Measurements from ENCODE around the gene NRP1.

NRP1 gene

GRCh38 chr10:33293531-33294170, 40.8 kb downstream of the NRP1 start:
- H3K27ac Mint-ChIP-seq: no peak overlapping the region
- no peaks in the 10 kb centered on the region for H3K27me3 Mint-ChIP-seq
- ATAC-seq: no peak
- no peaks in the 10 kb centered on the region for H3K9me3 Mint-ChIP-seq
- no peaks in the 10 kb centered on the region for H3K4me1 Mint-ChIP-seq
- no peak for DNase-seq
- no peak overlapping the region for H3K4me3 Mint-ChIP-seq

- Mint-ChIP-seq H3K9me3 (no peaks in the 10 kb centered on the region), H3K4me3 (no peak overlapping the region), H3K27ac (no peak overlapping the region), H3K4me1 (no peaks in the 10 kb centered on the region), H3K27me3 (no peaks in the 10 kb centered on the region)
- DNase-seq (no peak), ATAC-seq (no peak)
These were observed 41.4 kb downstream of the NRP1 start for GRCh38 chr10:33293076-33293475.

DNA sequence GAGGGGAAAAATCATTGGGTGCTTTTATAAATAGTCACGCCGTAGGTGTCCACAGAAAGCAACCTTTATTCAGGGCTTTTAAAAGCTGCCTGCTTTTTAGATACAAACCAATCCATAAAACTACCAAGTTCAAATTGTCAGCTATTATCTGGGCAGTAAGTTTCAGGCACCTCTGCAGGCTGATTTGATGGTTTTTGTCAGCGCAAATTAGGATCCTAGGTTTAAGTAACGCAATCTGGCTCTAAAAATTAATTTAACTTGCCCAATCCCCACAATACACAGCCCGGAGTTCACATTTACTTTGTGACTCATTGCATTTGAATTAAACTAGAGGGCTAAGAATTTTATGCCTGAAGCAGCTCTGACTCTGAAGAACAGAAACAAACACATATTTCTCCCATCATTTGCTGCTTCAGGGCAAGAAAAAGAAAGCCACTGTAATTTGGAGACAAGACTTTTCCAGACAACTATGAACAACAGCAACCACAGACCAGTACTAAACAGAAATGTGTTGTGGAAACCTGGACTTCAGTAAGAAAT, 43.3 kb downstream of the NRP1 start:
- Mint-ChIP-seq H3K27me3 (no peaks in the 10 kb centered on the region), H3K4me3 (no peak overlapping the region), H3K27ac (no peak overlapping the region), H3K4me1 (no peaks in the 10 kb centered on the region), H3K9me3 (no peaks in the 10 kb centered on the region)
- ATAC-seq: no peak
- no peak for DNase-seq

GRCh38 chr10:33290321-33291052, 44.0 kb downstream of the NRP1 start:
- Mint-ChIP-seq H3K27ac (no peak overlapping the region), H3K4me1 (no peaks in the 10 kb centered on the region), H3K27me3 (no peaks in the 10 kb centered on the region), H3K9me3 (no peaks in the 10 kb centered on the region), H3K4me3 (no peak overlapping the region)
- ATAC-seq (no peak), DNase-seq (no peak)

- DNase-seq (no peak), ATAC-seq (no peak)
- no peaks in the 10 kb centered on the region for H3K27me3 Mint-ChIP-seq
- H3K9me3 Mint-ChIP-seq: no peaks in the 10 kb centered on the region
- H3K4me3 Mint-ChIP-seq: no peak overlapping the region
- no peak overlapping the region for H3K27ac Mint-ChIP-seq
- no peaks in the 10 kb centered on the region for H3K4me1 Mint-ChIP-seq
These were observed 44.7 kb downstream of the NRP1 start for GRCh38 chr10:33289776-33290175.

GRCh38 chr10:33288127-33288526, 46.3 kb downstream of the NRP1 start:
- H3K27me3 Mint-ChIP-seq: no peaks in the 10 kb centered on the region

DNA sequence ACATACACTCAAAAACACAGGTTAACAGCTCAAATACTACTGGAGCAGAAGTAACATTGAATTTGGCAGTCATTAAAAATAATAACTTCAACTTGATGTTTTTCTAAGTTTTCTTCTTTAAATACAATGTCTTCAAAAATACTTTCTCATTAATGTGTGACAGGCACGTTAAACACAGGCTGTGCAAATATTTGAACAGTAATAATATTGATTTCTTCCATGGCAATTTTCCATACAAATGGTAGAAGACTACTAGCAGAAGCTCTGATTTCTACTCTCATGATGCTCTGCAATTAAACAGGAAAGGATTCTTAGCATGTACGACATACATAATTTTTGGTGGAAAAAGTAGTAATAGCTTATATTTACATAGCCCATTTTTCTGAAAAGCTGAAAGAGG, 47.4 kb downstream of the NRP1 start:
- no peak overlapping the region for H3K4me3 Mint-ChIP-seq
- H3K27ac Mint-ChIP-seq: no peak overlapping the region
- ATAC-seq (no peak), DNase-seq (no peak)
- no peaks in the 10 kb centered on the region for H3K9me3 Mint-ChIP-seq
- no peaks in the 10 kb centered on the region for H3K27me3 Mint-ChIP-seq
- H3K4me1 Mint-ChIP-seq: no peaks in the 10 kb centered on the region

More at GRCh38 chr10:33288127-33288526, 46.3 kb downstream of the NRP1 start:
- DNase-seq: no peak
- Mint-ChIP-seq H3K9me3 (no peaks in the 10 kb centered on the region), H3K4me1 (no peaks in the 10 kb centered on the region), H3K27ac (no peak overlapping the region), H3K4me3 (no peak overlapping the region)
- ATAC-seq: no peak

DNA sequence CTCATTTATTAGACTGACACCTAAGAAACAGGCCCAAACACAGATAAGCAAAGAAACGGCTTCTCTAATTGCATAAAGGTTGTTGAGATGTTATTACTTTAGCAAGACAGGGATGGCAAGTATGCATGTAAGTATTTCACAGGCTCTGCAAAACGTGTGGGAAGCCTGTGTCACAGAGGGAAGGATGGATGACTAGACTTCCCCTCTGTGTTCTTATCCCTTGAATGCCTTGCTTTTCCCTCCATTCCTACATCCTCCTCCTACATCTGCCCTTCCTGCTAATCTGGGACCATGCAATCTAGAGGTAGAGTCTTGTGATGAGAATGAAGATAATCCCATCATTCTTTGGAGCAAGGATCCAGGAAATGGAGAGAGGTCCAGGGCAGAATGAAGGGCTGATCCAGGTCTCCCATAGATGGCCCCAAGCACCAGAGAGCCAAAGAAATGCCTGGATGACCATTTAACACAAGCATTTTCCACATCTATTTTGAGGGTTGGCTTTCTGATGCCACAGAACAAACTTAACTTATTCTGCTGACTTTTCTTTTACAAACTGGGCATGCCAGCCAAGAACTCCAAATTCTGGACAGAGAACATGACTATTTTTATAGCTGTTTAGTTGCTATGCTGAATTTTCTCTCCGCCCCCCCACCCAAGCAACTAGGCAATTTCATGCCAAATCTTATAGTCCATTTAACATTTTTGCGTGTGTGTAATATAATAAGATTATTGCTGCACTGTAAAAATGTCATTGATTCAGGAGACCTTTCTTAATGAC, 48.1 kb downstream of the NRP1 start:
- Mint-ChIP-seq H3K27me3 (peaks cover 5% of the 10 kb centered on the region), H3K4me1 (no peaks in the 10 kb centered on the region), H3K9me3 (no peaks in the 10 kb centered on the region), H3K27ac (no peak overlapping the region), H3K4me3 (no peak overlapping the region)
- no peak for DNase-seq
- ATAC-seq: no peak

DNA sequence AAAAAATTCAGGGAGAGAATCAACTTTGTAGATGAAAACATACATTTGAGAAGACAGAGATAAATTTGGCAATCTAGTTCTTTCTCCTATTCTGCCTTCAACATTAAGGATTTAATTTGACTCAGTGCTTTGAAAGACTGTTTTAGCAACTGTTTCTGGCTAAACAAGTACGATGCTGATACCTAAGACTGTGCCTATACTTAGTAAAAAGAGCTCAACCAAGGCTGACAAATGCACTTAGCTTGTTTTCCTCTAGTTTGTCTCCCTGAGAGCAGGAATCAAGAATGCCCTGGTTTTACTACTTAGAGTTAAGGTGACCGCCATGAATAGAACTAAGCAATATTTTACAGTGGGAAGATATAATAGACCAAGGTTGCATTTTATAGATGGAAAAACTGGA, 49.5 kb downstream of the NRP1 start:
- H3K27me3 Mint-ChIP-seq: peaks cover 7% of the 10 kb centered on the region
- no peak overlapping the region for H3K27ac Mint-ChIP-seq
- no peak overlapping the region for H3K4me3 Mint-ChIP-seq
- no peak for DNase-seq
- ATAC-seq: no peak
- no peaks in the 10 kb centered on the region for H3K9me3 Mint-ChIP-seq
- H3K4me1 Mint-ChIP-seq: no peaks in the 10 kb centered on the region

DNA sequence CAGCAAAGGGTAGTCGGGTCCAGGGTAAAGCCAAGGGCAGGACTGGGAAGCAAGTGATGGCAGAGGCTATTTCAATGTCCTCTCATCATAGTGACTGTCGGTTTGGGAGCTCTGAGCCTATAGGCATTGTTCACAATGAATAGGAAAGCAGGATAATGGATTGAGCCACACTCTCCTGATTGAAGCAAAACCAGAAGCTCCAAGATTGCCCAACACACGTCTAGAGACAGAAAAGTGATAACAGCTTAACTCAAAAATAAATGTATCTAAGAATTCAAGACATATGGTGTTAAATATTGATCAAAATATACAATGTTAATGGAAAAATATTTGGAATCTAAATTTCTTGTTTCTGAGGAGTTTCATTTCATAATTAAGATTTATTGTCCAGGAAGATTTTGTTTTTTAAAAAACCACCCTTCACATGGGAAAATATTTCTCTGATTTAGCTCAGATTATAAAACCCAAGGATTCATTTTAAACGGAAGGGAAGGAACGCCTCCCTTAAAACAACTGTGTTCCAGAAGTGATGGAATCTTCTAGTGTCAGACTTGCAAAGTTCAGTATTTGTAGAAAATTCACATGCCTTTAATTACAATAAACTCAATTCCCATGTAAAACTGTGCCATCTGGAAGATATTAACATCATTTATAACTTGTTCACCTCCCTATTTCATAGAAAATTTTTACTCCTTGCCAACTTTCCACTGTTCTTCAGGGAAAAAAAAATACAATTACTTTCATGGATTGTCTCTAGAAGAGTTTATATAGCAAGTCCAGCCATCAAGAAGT, 54.5 kb downstream of the NRP1 start:
- DNase-seq (no peak), ATAC-seq (no peak)
- peaks cover 7% of the 10 kb centered on the region for H3K27me3 Mint-ChIP-seq
- no peak overlapping the region for H3K4me3 Mint-ChIP-seq
- no peaks in the 10 kb centered on the region for H3K9me3 Mint-ChIP-seq
- H3K4me1 Mint-ChIP-seq: no peaks in the 10 kb centered on the region
- H3K27ac Mint-ChIP-seq: no peak overlapping the region

GRCh38 chr10:33279276-33279675, 55.2 kb downstream of the NRP1 start:
- Mint-ChIP-seq H3K27ac (no peak overlapping the region), H3K9me3 (no peaks in the 10 kb centered on the region), H3K4me1 (no peaks in the 10 kb centered on the region), H3K27me3 (peaks cover 7% of the 10 kb centered on the region), H3K4me3 (no peak overlapping the region)
- ATAC-seq: no peak
- no peak for DNase-seq

- Mint-ChIP-seq H3K4me3 (no peak overlapping the region), H3K4me1 (no peaks in the 10 kb centered on the region), H3K27me3 (peaks cover 18% of the 10 kb centered on the region), H3K27ac (no peak overlapping the region), H3K9me3 (no peaks in the 10 kb centered on the region)
- ATAC-seq (no peak), DNase-seq (no peak)
These were observed 56.3 kb downstream of the NRP1 start for GRCh38 chr10:33278198-33278597.

DNA sequence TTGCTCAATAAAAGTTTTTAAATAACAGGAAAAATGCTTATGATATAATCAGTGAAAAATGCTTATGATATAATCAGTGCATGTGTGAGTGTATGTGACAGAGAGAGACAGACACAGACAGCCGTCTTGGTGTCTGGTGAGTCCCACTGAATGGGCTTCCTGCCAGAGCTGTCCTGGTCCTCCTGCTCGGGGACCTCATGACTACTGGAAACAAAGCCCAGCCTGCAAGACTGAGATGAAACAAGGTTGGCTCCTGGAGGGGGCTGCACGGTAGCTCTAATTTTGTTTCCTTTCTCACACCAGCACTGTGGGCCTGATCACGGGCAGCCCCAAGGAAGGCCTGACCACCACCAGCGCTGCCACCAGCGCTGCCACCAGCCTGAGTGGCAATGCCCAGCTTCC, 57.3 kb downstream of the NRP1 start:
- H3K9me3 Mint-ChIP-seq: no peaks in the 10 kb centered on the region
- H3K4me3 Mint-ChIP-seq: no peak overlapping the region
- H3K4me1 Mint-ChIP-seq: no peaks in the 10 kb centered on the region
- H3K27ac Mint-ChIP-seq: no peak overlapping the region
- DNase-seq (no peak), ATAC-seq (no peak)
- H3K27me3 Mint-ChIP-seq: peaks cover 28% of the 10 kb centered on the region

- Mint-ChIP-seq H3K4me1 (no peaks in the 10 kb centered on the region), H3K4me3 (no peak overlapping the region), H3K27me3 (peaks cover 31% of the 10 kb centered on the region), H3K27ac (no peak overlapping the region), H3K9me3 (no peaks in the 10 kb centered on the region)
- DNase-seq (no peak), ATAC-seq (no peak)
These were observed 58.1 kb downstream of the NRP1 start for GRCh38 chr10:33276282-33276923.

Measured in stimulated activated naive CD8-positive, alpha-beta T cell treated with anti-CD3 and anti-CD28 coated beads, Interleukin-15, amount 100 ng/mL, for 72 hours (primary cell).